Left colon (tissue), 2 donors: ENCODE measurements around the gene PAK5. TPM values are rescaled to one million over a fixed set of nuclear protein-coding genes. Genes with fewer than 3 reads are reported as not detected.

Source experiments
- ATAC-seq: fragments of 200-7000 bp; cut with Tn5 transposase; one replicate; pipeline ENCODE4 v1.9.1; 2020; ENCODE audit warnings: mild to moderate bottlenecking, moderate library complexity
- DNase-seq, 2 donors: peaks; one replicate each; pipeline ENCODE4 v3.0.0-alpha.2; 2020
- intact Hi-C, 2 donors: fragments of 100-400 bp; cut with DNase I in 1 of 2; cut with micrococcal nuclease in 1 of 2; formaldehyde crosslinking; loops; one replicate each; pipeline versions ENCODE4 v1.11.2 to v1.14.0; 2022; cut with DNase I, micrococcal nuclease
- total RNA-seq, 2 donors: library from RNA; stranded (reverse); fragmentation: NEBNext Ultra II Directional; extraction: Animal tissue kit (Norgen Biotek cat#: 25700); gene quantifications; one replicate each; pipeline ENCODE4 v1.2.1, GENCODE V29; 2021
- donor health status: DM: no; HTN: no; CAD: no.
- donor health status: DM: yes; HTN: yes; CAD: no.

The PAK5 gene
- total RNA-seq, 2 donors from 2014 or later, result not detected

GRCh38 chr20:9490631-9491030, 348.2 kb downstream of the PAK5 start:
- intact Hi-C loops, result no loop called here
- ATAC-seq, result no peak
- DNase-seq, result no peak

- intact Hi-C loops, result no loop called here
- ATAC-seq (no peak), DNase-seq (no peak)
Measured at GRCh38 chr20:9490161-9490560, 348.7 kb downstream of the PAK5 start.

- intact Hi-C loops, result no loop called here
- ATAC-seq (no peak), DNase-seq (no peak)
Measured at GRCh38 chr20:9488063-9488462, 350.8 kb downstream of the PAK5 start.

Other genes with a start within 250 kb of the PAK5 start
- 1 to 10 TPM; 6.3 to 7.3 TPM for gene ANKEF1, start 195.9 kb upstream of the PAK5 start, total RNA-seq